ENCODE data around the gene HECTD4. TPM values are rescaled to one million over a fixed set of nuclear protein-coding genes. Genes with fewer than 3 reads are reported as not detected.

HECTD4 gene
- total and polyA plus RNA-seq, 2 of the 4 experiments (the other 2 are of a cell fraction): 12.9 to 13.0 TPM

DNA sequence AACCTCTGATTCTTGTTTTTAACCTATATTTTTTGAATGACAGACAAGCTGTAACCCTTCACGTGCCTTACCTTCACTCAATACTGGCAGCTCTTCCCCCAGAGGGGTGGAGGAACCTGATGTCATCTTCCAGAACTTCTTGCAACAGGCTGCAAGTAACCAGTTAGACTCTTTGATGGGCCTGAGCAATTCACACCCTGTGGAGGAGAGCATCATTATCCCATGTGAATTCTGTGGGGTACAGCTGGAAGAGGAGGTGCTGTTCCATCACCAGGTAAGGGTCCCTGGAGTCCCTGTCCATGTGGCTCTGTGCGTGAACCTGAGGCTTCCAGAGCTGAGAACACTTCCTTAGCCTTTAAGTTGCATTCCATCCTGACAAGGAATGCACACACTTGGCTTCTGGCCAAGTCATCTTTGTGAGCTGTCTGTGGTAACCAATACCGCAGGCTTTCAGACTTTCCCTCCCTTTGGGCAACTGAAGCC is 234.2 kb downstream of the HECTD4 start:
- Histone ChIP-seq H4K8ac (ENCODE audit: low read depth in 2 of 2, low read length in 2 of 2) (peak overlapping the region in 1 of 2 experiments; percentile 58; a peak in 1 of 4 replicates), H3K56ac (ENCODE audit: extremely low read depth, insufficient read depth, low read length) (no peak overlapping the region), H4K20me1 (ENCODE audit: insufficient read depth, low read length) (peaks cover 3% of the 10 kb centered on the region; the same call in 1 of the 2 replicates), H2BK120ac (ENCODE audit: low read depth, low read length) (no peak overlapping the region), H3K27ac (ENCODE audit: insufficient read depth, low read length) (no peak overlapping the region), H3K36me3 (ENCODE audit: control insufficient read depth, insufficient read depth, low read length) (peaks cover 69% of the 10 kb centered on the region), H4K5ac (ENCODE audit: low read depth, low read length) (no peak overlapping the region), H3K27me3 (ENCODE audit: control insufficient read depth, insufficient read depth, low read length) (no peaks in the 10 kb centered on the region), H3K9me1 (ENCODE audit: insufficient read depth, low read length) (peaks cover 12% of the 10 kb centered on the region), H2BK20ac (ENCODE audit: low read depth, low read length) (no peak overlapping the region), H2AFZ (replicated peaks; ENCODE audit: low read length, poor library complexity) (peak overlapping the region; percentile 16), H2AK9ac (replicated peaks; ENCODE audit: low read depth, low read length, poor library complexity) (peak overlapping the region; percentile 23), H3K9ac (ENCODE audit: low read depth, low read length) (no peak overlapping the region), H3K4me2 (ENCODE audit: low read depth, low read length) (no peak overlapping the region), H3K79me1 (ENCODE audit: low read depth in 1 of 2, low read length in 2 of 2) (peaks cover 14 to 24% of the 10 kb centered on the region in 2 experiments), H3K4me1 (ENCODE audit: control insufficient read depth, insufficient read depth, low read length) (peaks cover 2% of the 10 kb centered on the region; the same call in 1 of the 2 replicates), H3K23ac (ENCODE audit: low read depth, low read length) (no peak overlapping the region), H3K9me3 (ENCODE audit: control insufficient read depth, insufficient read depth, low read length) (no peaks in the 10 kb centered on the region), H3K14ac (replicated peaks; ENCODE audit: low read depth, low read length) (peak overlapping the region; percentile 16; the same call in 1 of the 2 replicates), H2BK5ac (ENCODE audit: low read depth, low read length, poor library complexity, severe bottlenecking) (no peak overlapping the region), H3K18ac (ENCODE audit: low read depth, low read length) (no peak overlapping the region), H3K4me3 (ENCODE audit: insufficient read depth, low read depth, low read length) (no peak overlapping the region), H3K4ac (ENCODE audit: low read depth, low read length) (peak overlapping the region; percentile 34), H4K91ac (ENCODE audit: insufficient read depth, low read depth, low read length) (peak overlapping the region; percentile 49), H2AK5ac (ENCODE audit: low read depth, low read length) (peak overlapping the region; percentile 1; the same call in 1 of the 2 replicates), H2BK15ac (ENCODE audit: low read depth, low read length) (no peak overlapping the region)
- TF ChIP-seq MXI1 (IDR thresholded peaks at IDR 0.05; ENCODE audit: borderline replicate concordance, low read depth, low read length): no peak
- no peak for TF ChIP-seq ELK1 (IDR thresholded peaks at IDR 0.05; ENCODE audit: borderline replicate concordance, low read depth, low read length)
- TF ChIP-seq, protein P1, sequence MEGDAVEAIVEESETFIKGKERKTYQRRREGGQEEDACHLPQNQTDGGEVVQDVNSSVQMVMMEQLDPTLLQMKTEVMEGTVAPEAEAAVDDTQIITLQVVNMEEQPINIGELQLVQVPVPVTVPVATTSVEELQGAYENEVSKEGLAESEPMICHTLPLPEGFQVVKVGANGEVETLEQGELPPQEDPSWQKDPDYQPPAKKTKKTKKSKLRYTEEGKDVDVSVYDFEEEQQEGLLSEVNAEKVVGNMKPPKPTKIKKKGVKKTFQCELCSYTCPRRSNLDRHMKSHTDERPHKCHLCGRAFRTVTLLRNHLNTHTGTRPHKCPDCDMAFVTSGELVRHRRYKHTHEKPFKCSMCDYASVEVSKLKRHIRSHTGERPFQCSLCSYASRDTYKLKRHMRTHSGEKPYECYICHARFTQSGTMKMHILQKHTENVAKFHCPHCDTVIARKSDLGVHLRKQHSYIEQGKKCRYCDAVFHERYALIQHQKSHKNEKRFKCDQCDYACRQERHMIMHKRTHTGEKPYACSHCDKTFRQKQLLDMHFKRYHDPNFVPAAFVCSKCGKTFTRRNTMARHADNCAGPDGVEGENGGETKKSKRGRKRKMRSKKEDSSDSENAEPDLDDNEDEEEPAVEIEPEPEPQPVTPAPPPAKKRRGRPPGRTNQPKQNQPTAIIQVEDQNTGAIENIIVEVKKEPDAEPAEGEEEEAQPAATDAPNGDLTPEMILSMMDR (conservative IDR thresholded peaks at IDR 0.05; ENCODE audit: low read depth, low read length): no peak
- TF ChIP-seq POLR2A (IDR thresholded peaks at IDR 0.05; ENCODE audit: low read depth, low read length): no peak
- TF ChIP-seq RFX5 (IDR thresholded peaks at IDR 0.05; ENCODE audit: low read depth, low read length): no peak
- no peak for TF ChIP-seq MAFK (IDR thresholded peaks at IDR 0.05; ENCODE audit: low read depth, low read length)
- TF ChIP-seq CHD1 (IDR thresholded peaks at IDR 0.05; ENCODE audit: low read depth, low read length): no peak
- TF ChIP-seq FOS (IDR thresholded peaks at IDR 0.05; ENCODE audit: low read depth, low read length): no peak
- no peak for TF ChIP-seq MAZ (IDR thresholded peaks at IDR 0.05; ENCODE audit: borderline replicate concordance, low read depth, low read length)
- TF ChIP-seq RAD21 (IDR thresholded peaks at IDR 0.05; ENCODE audit: low read length): no peak
- no peak for TF ChIP-seq BHLHE40 (IDR thresholded peaks at IDR 0.05; ENCODE audit: low read depth, low read length)
- TF ChIP-seq NFE2L2 (IDR thresholded peaks at IDR 0.05; ENCODE audit: low read depth, low read length): no peak
- no peak for TF ChIP-seq CEBPB (IDR thresholded peaks at IDR 0.05; ENCODE audit: low read depth, low read length)
- no peak for TF ChIP-seq RCOR1 (IDR thresholded peaks at IDR 0.05; ENCODE audit: insufficient replicate concordance, low read length)
- TF ChIP-seq, protein P2, sequence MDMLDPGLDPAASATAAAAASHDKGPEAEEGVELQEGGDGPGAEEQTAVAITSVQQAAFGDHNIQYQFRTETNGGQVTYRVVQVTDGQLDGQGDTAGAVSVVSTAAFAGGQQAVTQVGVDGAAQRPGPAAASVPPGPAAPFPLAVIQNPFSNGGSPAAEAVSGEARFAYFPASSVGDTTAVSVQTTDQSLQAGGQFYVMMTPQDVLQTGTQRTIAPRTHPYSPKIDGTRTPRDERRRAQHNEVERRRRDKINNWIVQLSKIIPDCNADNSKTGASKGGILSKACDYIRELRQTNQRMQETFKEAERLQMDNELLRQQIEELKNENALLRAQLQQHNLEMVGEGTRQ (IDR thresholded peaks at IDR 0.05; ENCODE audit: low read depth, low read length): no peak
- dilution Hi-C loops (cut with HindIII; ENCODE audit: low sequenced_read_pairs, unreplicated experiment) (no loop called here), in situ Hi-C loops (cut with MboI; ENCODE audit: low sequenced_read_pairs) (no loop called here), intact Hi-C loops (cut with micrococcal nuclease) (no loop called here)
- no TSS peak for BruUV-seq (replicated peaks)
- 40% methylated on average over 2 of the region's 3 CpGs; no CpG with 5 or more reads in 1 of the 2 experiments for WGBS, 2 experiments (ENCODE audit: extremely low coverage in 2 of 2, insufficient read length in 1 of 2)
- POLR2A ChIA-PET (ENCODE audit: unreplicated experiment): no interaction called here
- ATAC-seq (ENCODE audit: low read depth) (peak; percentile 78), DNase-seq (peak; percentile 79)
- CTCF ChIA-PET: no interaction called here

Measured in IMR-90 (cell line).